Liver (tissue), 9 donors: ENCODE measurements around the gene SIAH2. TPM values are rescaled to one million over a fixed set of nuclear protein-coding genes. Genes with fewer than 3 reads are reported as not detected.

ENCODE experiments used
- DNase-seq: peaks from one replicate; pipeline ENCODE4 v3.0.0-alpha.2; 2017; ENCODE audit warnings: low spot score
- H3K27ac ChIP-seq, 2 donors: one replicate each; pipeline ENCODE4 v1.7.0; 2013; ENCODE audit warnings: inconsistent platforms in 2 of 2, low read length in 2 of 2, control low read depth in 1 of 2, low read depth in 1 of 2, mild to moderate bottlenecking in 1 of 2
- H3K27me3 ChIP-seq, 4 donors: one replicate each; pipeline versions ENCODE4 v1.6.1 to v1.7.0; 2013; ENCODE audit warnings: low read length in 3 of 4, inconsistent platforms in 1 of 4, mild to moderate bottlenecking in 1 of 4, moderate library complexity in 1 of 4; ENCODE audit not compliant: control insufficient read depth in 4 of 4, insufficient read depth in 4 of 4
- H3K36me3 ChIP-seq, 4 donors: one replicate each; pipeline versions ENCODE4 v1.6.1 to v1.7.0; 2013; ENCODE audit warnings: low read length in 3 of 4, mild to moderate bottlenecking in 3 of 4, low read depth in 1 of 4, moderate library complexity in 1 of 4; ENCODE audit not compliant: control insufficient read depth in 4 of 4, insufficient read depth in 3 of 4
- H3K4me1 ChIP-seq, 4 donors: one replicate each; pipeline versions ENCODE4 v1.6.1 to v1.7.0; 2013; ENCODE audit warnings: low read length in 3 of 4, mild to moderate bottlenecking in 3 of 4, moderate library complexity in 1 of 4; ENCODE audit not compliant: control insufficient read depth in 4 of 4, insufficient read depth in 4 of 4
- H3K4me3 ChIP-seq, 3 donors: one replicate each; pipeline versions ENCODE4 v1.6.1 to v1.7.0; 2013; ENCODE audit warnings: low read length in 3 of 3, control low read depth in 1 of 3, low read depth in 1 of 3, mild to moderate bottlenecking in 1 of 3
- H3K9ac ChIP-seq, 2 donors: one replicate each; pipeline ENCODE4 v1.7.0; 2013; ENCODE audit warnings: low read length in 2 of 2, mild to moderate bottlenecking in 2 of 2, moderate library complexity in 2 of 2, control low read depth in 1 of 2, low read depth in 1 of 2
- H3K9me3 ChIP-seq, 4 donors: one replicate each; pipeline versions ENCODE4 v1.6.1 to v1.7.0; 2013; ENCODE audit warnings: low read length in 3 of 4; ENCODE audit not compliant: control insufficient read depth in 4 of 4
- EGR1 ChIP-seq, 2 donors: IDR thresholded peaks; 2 replicates each; pipeline ENCODE4 v1.6.1; 2016 to 2018; ENCODE audit warnings: antibody characterized with exemption in 2 of 2, low read depth in 2 of 2
- FOXA1 ChIP-seq: IDR thresholded peaks from 2 replicates; pipeline ENCODE4 v1.6.1; 2016; ENCODE audit warnings: antibody characterized with exemption
- FOXA2 ChIP-seq: IDR thresholded peaks from 2 replicates; pipeline ENCODE4 v1.6.1; 2016; ENCODE audit warnings: antibody characterized with exemption
- GABPA ChIP-seq, 2 donors: IDR thresholded peaks in 1 of 2; conservative IDR thresholded peaks in 1 of 2; 2 replicates each; pipeline ENCODE4 v1.6.1; 2016; ENCODE audit warnings: antibody characterized with exemption in 2 of 2, mild to moderate bottlenecking in 1 of 2, moderate library complexity in 1 of 2
- HNF4A ChIP-seq, 2 donors: conservative IDR thresholded peaks; 2 replicates each; pipeline ENCODE4 v1.6.1; 2016; ENCODE audit warnings: antibody characterized with exemption in 2 of 2, mild to moderate bottlenecking in 2 of 2
- HNF4G ChIP-seq: IDR thresholded peaks from 2 replicates; pipeline ENCODE4 v1.6.1; 2016; ENCODE audit warnings: antibody characterized with exemption
- JUND ChIP-seq, 2 donors: IDR thresholded peaks; 2 replicates each; pipeline ENCODE4 v1.6.1; 2016; ENCODE audit warnings: antibody characterized with exemption in 2 of 2
- NR2F2 ChIP-seq: IDR thresholded peaks from 2 replicates; pipeline ENCODE4 v1.6.1; 2016; ENCODE audit warnings: antibody characterized with exemption
- RAD21 ChIP-seq, 2 donors: IDR thresholded peaks; 2 replicates each; pipeline ENCODE4 v1.6.1; 2016; ENCODE audit warnings: antibody characterized with exemption in 2 of 2, mild to moderate bottlenecking in 2 of 2
- RXRA ChIP-seq, 2 donors: IDR thresholded peaks; 2 replicates each; pipeline ENCODE4 v1.6.1; 2017 to 2018; ENCODE audit warnings: antibody characterized with exemption in 2 of 2, mild to moderate bottlenecking in 1 of 2
- SP1 ChIP-seq: IDR thresholded peaks from 2 replicates; pipeline ENCODE4 v1.6.1; 2018; ENCODE audit warnings: antibody characterized with exemption, mild to moderate bottlenecking
- TAF1 ChIP-seq: conservative IDR thresholded peaks from 2 replicates; pipeline ENCODE4 v1.6.1; 2016; ENCODE audit warnings: antibody characterized with exemption, mild to moderate bottlenecking
- YY1 ChIP-seq: IDR thresholded peaks from 2 replicates; pipeline ENCODE4 v1.6.1; 2016; ENCODE audit warnings: antibody characterized with exemption, mild to moderate bottlenecking
- WGBS: extraction: QIAGEN DNeasy Blood & Tissue Kit; methylation state at CpG from one replicate; pipeline ENCODE4 v1.1.7; 2013; 5-methylcytosine and 5-hydroxymethylcytosine counted together
- polyA plus RNA-seq, 2 donors: library from polyadenylated mRNA; stranded (reverse) in 1 of 2; unstranded in 1 of 2; fragments of 200-250 nt in 1 of 2; fragments of >200 nt in 1 of 2; fragmentation: Nextera tagmentation in 1 of 2; extraction: Ambion mirVana in 1 of 2; gene quantifications; one replicate each; pipeline versions ENCODE4 v1.2.1 to v1.2.3, GENCODE V29; 2013 to 2015
- total RNA-seq, 2 donors: library from RNA; depleted of rRNA; stranded (reverse); fragments of >200 nt; gene quantifications; one replicate each; pipeline ENCODE4 v1.2.3, GENCODE V29; 2014
- TF ChIP-seq, protein P1 (sequence below): IDR thresholded peaks from 2 replicates; pipeline ENCODE4 v1.6.1; 2016; ENCODE audit warnings: antibody characterized with exemption, mild to moderate bottlenecking
- TF ChIP-seq, protein P2 (sequence below): IDR thresholded peaks from 2 replicates; pipeline ENCODE4 v1.6.1; 2016; ENCODE audit warnings: antibody characterized with exemption
- TF ChIP-seq, protein P3 (sequence below): IDR thresholded peaks from 2 replicates; pipeline ENCODE4 v1.6.1; 2016; ENCODE audit warnings: antibody characterized with exemption
- TF ChIP-seq, protein P4 (sequence below): fragments of 150-350 bp; IDR thresholded peaks from 2 replicates; pipeline ENCODE4 v1.5.1; 2017; ENCODE audit warnings: improper control_type of control experiment, low read depth, low read length; ENCODE audit not compliant: missing input control
- TF ChIP-seq, protein P5 (sequence below): IDR thresholded peaks from 2 replicates; pipeline ENCODE4 v1.6.1; 2016; ENCODE audit warnings: antibody characterized with exemption
- donor health status: healthy.
- donor health status: healthy.
- donor health status: healthy.
- donor health status: healthy.
- donor health status: healthy.

The SIAH2 gene
- total and polyA plus RNA-seq, 4 donors = 12.1 to 104 (median 20.3) TPM

DNA sequence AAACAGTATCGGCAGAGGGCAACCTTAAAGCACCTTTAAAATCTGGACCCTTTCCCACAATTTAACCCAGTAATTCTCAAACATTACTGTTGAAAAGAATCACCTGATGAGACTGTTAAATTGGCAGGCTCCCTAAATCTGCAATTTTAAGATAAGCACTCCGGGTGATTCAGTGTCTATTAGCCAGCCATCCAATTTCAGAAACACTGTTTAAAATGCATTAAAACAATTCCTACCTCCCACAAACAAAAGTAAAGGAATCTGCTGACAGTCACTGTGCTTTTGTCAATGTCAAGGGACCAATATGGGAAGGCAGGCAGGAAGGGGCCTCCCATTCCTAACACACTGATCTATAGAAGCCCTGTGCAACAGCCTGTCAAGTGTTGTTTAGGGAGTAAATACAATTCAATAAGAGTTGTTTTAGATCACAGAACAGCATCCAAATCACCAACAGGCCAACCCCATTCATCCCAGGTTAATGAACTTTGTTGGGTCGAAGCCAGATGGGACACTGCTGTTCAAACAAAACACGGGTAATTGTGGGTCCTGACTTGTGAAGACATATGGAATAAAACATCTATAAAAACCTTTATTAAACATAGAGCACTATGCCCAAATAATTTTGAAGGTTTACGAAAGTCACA is 21.4 kb downstream of the SIAH2 start:
- peaks cover 0 to 4% (median 2%) of the 10 kb centered on the region in 4 donors for H3K36me3 ChIP-seq
- 41% methylated on average over 5 of the region's 5 CpGs for WGBS
- no peaks in the 10 kb centered on the region for H3K27me3 ChIP-seq
- DNase-seq = no peak
- H3K4me1 ChIP-seq = peaks cover 14 to 95% (median 86%) of the 10 kb centered on the region in 4 donors
- H3K9me3 ChIP-seq = no peaks in the 10 kb centered on the region
- TF ChIP-seq HNF4A (conservative IDR thresholded peaks at IDR 0.05) = peak; percentile 39 to 45
- peak; percentile 83 to 86 for TF ChIP-seq RXRA (IDR thresholded peaks at IDR 0.05)
- TF ChIP-seq JUND (IDR thresholded peaks at IDR 0.05) = no peak
- TF ChIP-seq YY1 = no peak
- peak; percentile 18 for TF ChIP-seq TAF1
- TF ChIP-seq SP1 = peak; percentile 47
- TF ChIP-seq, protein P1, sequence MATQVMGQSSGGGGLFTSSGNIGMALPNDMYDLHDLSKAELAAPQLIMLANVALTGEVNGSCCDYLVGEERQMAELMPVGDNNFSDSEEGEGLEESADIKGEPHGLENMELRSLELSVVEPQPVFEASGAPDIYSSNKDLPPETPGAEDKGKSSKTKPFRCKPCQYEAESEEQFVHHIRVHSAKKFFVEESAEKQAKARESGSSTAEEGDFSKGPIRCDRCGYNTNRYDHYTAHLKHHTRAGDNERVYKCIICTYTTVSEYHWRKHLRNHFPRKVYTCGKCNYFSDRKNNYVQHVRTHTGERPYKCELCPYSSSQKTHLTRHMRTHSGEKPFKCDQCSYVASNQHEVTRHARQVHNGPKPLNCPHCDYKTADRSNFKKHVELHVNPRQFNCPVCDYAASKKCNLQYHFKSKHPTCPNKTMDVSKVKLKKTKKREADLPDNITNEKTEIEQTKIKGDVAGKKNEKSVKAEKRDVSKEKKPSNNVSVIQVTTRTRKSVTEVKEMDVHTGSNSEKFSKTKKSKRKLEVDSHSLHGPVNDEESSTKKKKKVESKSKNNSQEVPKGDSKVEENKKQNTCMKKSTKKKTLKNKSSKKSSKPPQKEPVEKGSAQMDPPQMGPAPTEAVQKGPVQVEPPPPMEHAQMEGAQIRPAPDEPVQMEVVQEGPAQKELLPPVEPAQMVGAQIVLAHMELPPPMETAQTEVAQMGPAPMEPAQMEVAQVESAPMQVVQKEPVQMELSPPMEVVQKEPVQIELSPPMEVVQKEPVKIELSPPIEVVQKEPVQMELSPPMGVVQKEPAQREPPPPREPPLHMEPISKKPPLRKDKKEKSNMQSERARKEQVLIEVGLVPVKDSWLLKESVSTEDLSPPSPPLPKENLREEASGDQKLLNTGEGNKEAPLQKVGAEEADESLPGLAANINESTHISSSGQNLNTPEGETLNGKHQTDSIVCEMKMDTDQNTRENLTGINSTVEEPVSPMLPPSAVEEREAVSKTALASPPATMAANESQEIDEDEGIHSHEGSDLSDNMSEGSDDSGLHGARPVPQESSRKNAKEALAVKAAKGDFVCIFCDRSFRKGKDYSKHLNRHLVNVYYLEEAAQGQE = no peak
- peak in 1 of 2 donors; percentile 2 for TF ChIP-seq RAD21 (IDR thresholded peaks at IDR 0.05)
- TF ChIP-seq, protein P2, sequence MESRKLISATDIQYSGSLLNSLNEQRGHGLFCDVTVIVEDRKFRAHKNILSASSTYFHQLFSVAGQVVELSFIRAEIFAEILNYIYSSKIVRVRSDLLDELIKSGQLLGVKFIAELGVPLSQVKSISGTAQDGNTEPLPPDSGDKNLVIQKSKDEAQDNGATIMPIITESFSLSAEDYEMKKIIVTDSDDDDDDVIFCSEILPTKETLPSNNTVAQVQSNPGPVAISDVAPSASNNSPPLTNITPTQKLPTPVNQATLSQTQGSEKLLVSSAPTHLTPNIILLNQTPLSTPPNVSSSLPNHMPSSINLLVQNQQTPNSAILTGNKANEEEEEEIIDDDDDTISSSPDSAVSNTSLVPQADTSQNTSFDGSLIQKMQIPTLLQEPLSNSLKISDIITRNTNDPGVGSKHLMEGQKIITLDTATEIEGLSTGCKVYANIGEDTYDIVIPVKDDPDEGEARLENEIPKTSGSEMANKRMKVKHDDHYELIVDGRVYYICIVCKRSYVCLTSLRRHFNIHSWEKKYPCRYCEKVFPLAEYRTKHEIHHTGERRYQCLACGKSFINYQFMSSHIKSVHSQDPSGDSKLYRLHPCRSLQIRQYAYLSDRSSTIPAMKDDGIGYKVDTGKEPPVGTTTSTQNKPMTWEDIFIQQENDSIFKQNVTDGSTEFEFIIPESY = no peak
- H3K27ac ChIP-seq = peak overlapping the region; percentile 79 to 86
- H3K9ac ChIP-seq = peak overlapping the region in 1 of 2 donors; percentile 38
- no peak overlapping the region for H3K4me3 ChIP-seq

DNA sequence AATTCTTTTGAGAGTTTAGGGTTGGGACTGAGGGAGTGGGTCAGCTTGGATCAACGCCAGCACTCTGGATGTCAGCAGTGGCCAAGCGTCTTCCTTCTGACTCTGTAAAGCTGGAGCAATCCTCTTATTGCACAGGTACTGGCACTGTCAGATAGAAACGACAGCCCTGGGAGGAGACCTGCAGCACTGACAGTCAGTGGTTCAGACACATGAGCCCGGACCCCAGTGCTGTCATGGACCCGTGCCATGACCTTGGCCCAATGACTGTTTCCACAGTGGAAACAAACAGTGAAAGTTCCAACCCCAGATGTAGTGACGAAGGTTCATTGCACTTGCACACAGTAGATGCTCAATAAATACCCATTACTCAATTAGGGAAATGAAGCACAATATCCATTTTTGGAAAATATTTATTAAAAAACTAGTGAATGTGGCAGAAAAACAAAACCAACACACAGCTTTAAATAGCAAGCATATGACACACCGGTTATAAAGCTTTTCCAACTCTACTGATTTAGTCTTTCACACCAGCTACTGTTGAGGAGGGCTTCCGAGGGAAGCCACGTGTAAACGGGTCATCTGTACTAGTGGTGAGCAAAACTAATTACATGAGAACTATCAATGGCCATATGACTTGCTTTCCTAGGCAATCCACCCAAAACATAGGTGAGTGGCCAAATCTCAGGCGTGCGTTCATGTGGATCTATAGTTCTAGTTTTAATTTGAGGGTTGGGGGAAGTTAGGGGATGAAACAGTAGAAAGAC is 22.1 kb downstream of the SIAH2 start:
- Histone ChIP-seq H3K9me3 (no peaks in the 10 kb centered on the region), H3K27me3 (no peaks in the 10 kb centered on the region), H3K9ac (no peak overlapping the region), H3K27ac (peak overlapping the region; percentile 79 to 86), H3K4me1 (peaks cover 15 to 96% (median 89%) of the 10 kb centered on the region in 4 donors), H3K4me3 (no peak overlapping the region), H3K36me3 (peaks cover 0 to 4% (median 2%) of the 10 kb centered on the region in 4 donors)
- peak; percentile 71 for DNase-seq
- WGBS = 37% methylated on average over 12 of the region's 12 CpGs
- peak; percentile 84 to 94 for TF ChIP-seq EGR1 (IDR thresholded peaks at IDR 0.05; ENCODE audit: low read depth in 2 of 2)
- TF ChIP-seq, protein P3, sequence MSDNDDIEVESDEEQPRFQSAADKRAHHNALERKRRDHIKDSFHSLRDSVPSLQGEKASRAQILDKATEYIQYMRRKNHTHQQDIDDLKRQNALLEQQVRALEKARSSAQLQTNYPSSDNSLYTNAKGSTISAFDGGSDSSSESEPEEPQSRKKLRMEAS = peak; percentile 77
- TF ChIP-seq HNF4G = peak; percentile 46
- TF ChIP-seq GABPA (IDR thresholded peaks at IDR 0.05 in 1 of 2, conservative IDR thresholded peaks at IDR 0.05 in 1 of 2) = no peak
- TF ChIP-seq NR2F2 = peak; percentile 73
- peak; percentile 35 for TF ChIP-seq FOXA1
- TF ChIP-seq FOXA2 = peak; percentile 64
- TF ChIP-seq, protein P4, sequence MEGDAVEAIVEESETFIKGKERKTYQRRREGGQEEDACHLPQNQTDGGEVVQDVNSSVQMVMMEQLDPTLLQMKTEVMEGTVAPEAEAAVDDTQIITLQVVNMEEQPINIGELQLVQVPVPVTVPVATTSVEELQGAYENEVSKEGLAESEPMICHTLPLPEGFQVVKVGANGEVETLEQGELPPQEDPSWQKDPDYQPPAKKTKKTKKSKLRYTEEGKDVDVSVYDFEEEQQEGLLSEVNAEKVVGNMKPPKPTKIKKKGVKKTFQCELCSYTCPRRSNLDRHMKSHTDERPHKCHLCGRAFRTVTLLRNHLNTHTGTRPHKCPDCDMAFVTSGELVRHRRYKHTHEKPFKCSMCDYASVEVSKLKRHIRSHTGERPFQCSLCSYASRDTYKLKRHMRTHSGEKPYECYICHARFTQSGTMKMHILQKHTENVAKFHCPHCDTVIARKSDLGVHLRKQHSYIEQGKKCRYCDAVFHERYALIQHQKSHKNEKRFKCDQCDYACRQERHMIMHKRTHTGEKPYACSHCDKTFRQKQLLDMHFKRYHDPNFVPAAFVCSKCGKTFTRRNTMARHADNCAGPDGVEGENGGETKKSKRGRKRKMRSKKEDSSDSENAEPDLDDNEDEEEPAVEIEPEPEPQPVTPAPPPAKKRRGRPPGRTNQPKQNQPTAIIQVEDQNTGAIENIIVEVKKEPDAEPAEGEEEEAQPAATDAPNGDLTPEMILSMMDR = no peak
- TF ChIP-seq, protein P5, sequence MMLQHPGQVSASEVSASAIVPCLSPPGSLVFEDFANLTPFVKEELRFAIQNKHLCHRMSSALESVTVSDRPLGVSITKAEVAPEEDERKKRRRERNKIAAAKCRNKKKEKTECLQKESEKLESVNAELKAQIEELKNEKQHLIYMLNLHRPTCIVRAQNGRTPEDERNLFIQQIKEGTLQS = peak; percentile 76
- TF ChIP-seq HNF4A (conservative IDR thresholded peaks at IDR 0.05) = peak; percentile 92 to 93
- TF ChIP-seq, protein P1 = peak; percentile 74
- TF ChIP-seq RXRA (IDR thresholded peaks at IDR 0.05) = peak; percentile 98 to 99
- peak; percentile 98 for TF ChIP-seq SP1
- TF ChIP-seq RAD21 (IDR thresholded peaks at IDR 0.05) = peak in 1 of 2 donors; percentile 52
- TF ChIP-seq YY1 = peak; percentile 50
- TF ChIP-seq TAF1 = peak; percentile 90
